Liver (tissue), 9 donors: ENCODE data around the gene PGS1. TPM values are rescaled to one million over a fixed set of nuclear protein-coding genes. Genes with fewer than 3 reads are reported as not detected.

Source experiments
- DNase-seq: peaks from one replicate; pipeline ENCODE4 v3.0.0-alpha.2; 2017; ENCODE audit warnings: low spot score
- H3K27ac ChIP-seq, 2 donors: one replicate each; pipeline ENCODE4 v1.7.0; 2013; ENCODE audit warnings: inconsistent platforms in 2 of 2, low read length in 2 of 2, control low read depth in 1 of 2, low read depth in 1 of 2, mild to moderate bottlenecking in 1 of 2
- H3K27me3 ChIP-seq, 4 donors: one replicate each; pipeline versions ENCODE4 v1.6.1 to v1.7.0; 2013; ENCODE audit warnings: low read length in 3 of 4, inconsistent platforms in 1 of 4, mild to moderate bottlenecking in 1 of 4, moderate library complexity in 1 of 4; ENCODE audit not compliant: control insufficient read depth in 4 of 4, insufficient read depth in 4 of 4
- H3K36me3 ChIP-seq, 4 donors: one replicate each; pipeline versions ENCODE4 v1.6.1 to v1.7.0; 2013; ENCODE audit warnings: low read length in 3 of 4, mild to moderate bottlenecking in 3 of 4, low read depth in 1 of 4, moderate library complexity in 1 of 4; ENCODE audit not compliant: control insufficient read depth in 4 of 4, insufficient read depth in 3 of 4
- H3K4me1 ChIP-seq, 4 donors: one replicate each; pipeline versions ENCODE4 v1.6.1 to v1.7.0; 2013; ENCODE audit warnings: low read length in 3 of 4, mild to moderate bottlenecking in 3 of 4, moderate library complexity in 1 of 4; ENCODE audit not compliant: control insufficient read depth in 4 of 4, insufficient read depth in 4 of 4
- H3K4me3 ChIP-seq, 3 donors: one replicate each; pipeline versions ENCODE4 v1.6.1 to v1.7.0; 2013; ENCODE audit warnings: low read length in 3 of 3, control low read depth in 1 of 3, low read depth in 1 of 3, mild to moderate bottlenecking in 1 of 3
- H3K9ac ChIP-seq, 2 donors: one replicate each; pipeline ENCODE4 v1.7.0; 2013; ENCODE audit warnings: low read length in 2 of 2, mild to moderate bottlenecking in 2 of 2, moderate library complexity in 2 of 2, control low read depth in 1 of 2, low read depth in 1 of 2
- H3K9me3 ChIP-seq, 4 donors: one replicate each; pipeline versions ENCODE4 v1.6.1 to v1.7.0; 2013; ENCODE audit warnings: low read length in 3 of 4; ENCODE audit not compliant: control insufficient read depth in 4 of 4
- ATF3 ChIP-seq: IDR thresholded peaks from 2 replicates; pipeline ENCODE4 v1.6.1; 2016; ENCODE audit warnings: antibody characterized with exemption
- CTCF ChIP-seq: fragments of 150-350 bp; IDR thresholded peaks from 2 replicates; pipeline ENCODE4 v1.5.1; 2017; ENCODE audit warnings: improper control_type of control experiment, low read depth, low read length; ENCODE audit not compliant: missing input control
- FOXA1 ChIP-seq: IDR thresholded peaks from 2 replicates; pipeline ENCODE4 v1.6.1; 2016; ENCODE audit warnings: antibody characterized with exemption
- FOXA2 ChIP-seq: IDR thresholded peaks from 2 replicates; pipeline ENCODE4 v1.6.1; 2016; ENCODE audit warnings: antibody characterized with exemption
- GABPA ChIP-seq, 2 donors: IDR thresholded peaks in 1 of 2; conservative IDR thresholded peaks in 1 of 2; 2 replicates each; pipeline ENCODE4 v1.6.1; 2016; ENCODE audit warnings: antibody characterized with exemption in 2 of 2, mild to moderate bottlenecking in 1 of 2, moderate library complexity in 1 of 2
- HNF4A ChIP-seq, 2 donors: conservative IDR thresholded peaks; 2 replicates each; pipeline ENCODE4 v1.6.1; 2016; ENCODE audit warnings: antibody characterized with exemption in 2 of 2, mild to moderate bottlenecking in 2 of 2
- HNF4G ChIP-seq: IDR thresholded peaks from 2 replicates; pipeline ENCODE4 v1.6.1; 2016; ENCODE audit warnings: antibody characterized with exemption
- MAX ChIP-seq: IDR thresholded peaks from 2 replicates; pipeline ENCODE4 v1.6.1; 2016; ENCODE audit warnings: antibody characterized with exemption
- NR2F2 ChIP-seq: IDR thresholded peaks from 2 replicates; pipeline ENCODE4 v1.6.1; 2016; ENCODE audit warnings: antibody characterized with exemption
- RAD21 ChIP-seq, 2 donors: IDR thresholded peaks; 2 replicates each; pipeline ENCODE4 v1.6.1; 2016; ENCODE audit warnings: antibody characterized with exemption in 2 of 2, mild to moderate bottlenecking in 2 of 2
- REST ChIP-seq: IDR thresholded peaks from 2 replicates; pipeline ENCODE4 v1.6.1; 2016; ENCODE audit warnings: antibody characterized with exemption, mild to moderate bottlenecking
- RXRA ChIP-seq, 2 donors: IDR thresholded peaks; 2 replicates each; pipeline ENCODE4 v1.6.1; 2017 to 2018; ENCODE audit warnings: antibody characterized with exemption in 2 of 2, mild to moderate bottlenecking in 1 of 2
- SP1 ChIP-seq: IDR thresholded peaks from 2 replicates; pipeline ENCODE4 v1.6.1; 2018; ENCODE audit warnings: antibody characterized with exemption, mild to moderate bottlenecking
- TAF1 ChIP-seq: conservative IDR thresholded peaks from 2 replicates; pipeline ENCODE4 v1.6.1; 2016; ENCODE audit warnings: antibody characterized with exemption, mild to moderate bottlenecking
- YY1 ChIP-seq: IDR thresholded peaks from 2 replicates; pipeline ENCODE4 v1.6.1; 2016; ENCODE audit warnings: antibody characterized with exemption, mild to moderate bottlenecking
- WGBS: extraction: QIAGEN DNeasy Blood & Tissue Kit; methylation state at CpG from one replicate; pipeline ENCODE4 v1.1.7; 2013; 5-methylcytosine and 5-hydroxymethylcytosine counted together
- polyA plus RNA-seq, 2 donors: library from polyadenylated mRNA; stranded (reverse) in 1 of 2; unstranded in 1 of 2; fragments of 200-250 nt in 1 of 2; fragments of >200 nt in 1 of 2; fragmentation: Nextera tagmentation in 1 of 2; extraction: Ambion mirVana in 1 of 2; gene quantifications; one replicate each; pipeline versions ENCODE4 v1.2.1 to v1.2.3, GENCODE V29; 2013 to 2015
- total RNA-seq, 2 donors: library from RNA; depleted of rRNA; stranded (reverse); fragments of >200 nt; gene quantifications; one replicate each; pipeline ENCODE4 v1.2.3, GENCODE V29; 2014
- donor health status: healthy.
- donor health status: healthy.
- donor health status: healthy.
- donor health status: healthy.
- donor health status: healthy.

Gene PGS1
- total and polyA plus RNA-seq, 4 donors, result 8.1 to 24.1 (median 12.2) TPM

- DNase-seq, result no peak
- H3K27ac ChIP-seq, result peak overlapping the region; percentile 17 to 68
- H3K4me3 ChIP-seq, result peak overlapping the region; percentile 5 to 92 (median 51)
- no peaks in the 10 kb centered on the region for H3K9me3 ChIP-seq
- TF ChIP-seq MAX, result no peak
- TF ChIP-seq NR2F2, result peak; percentile 21
- 59% methylated on average over 16 of the region's 16 CpGs for WGBS
- H3K36me3 ChIP-seq, result peaks cover 0 to 16% (median 6%) of the 10 kb centered on the region in 4 donors
- no peak overlapping the region for H3K9ac ChIP-seq
- H3K27me3 ChIP-seq, result no peaks in the 10 kb centered on the region
- peaks cover 20 to 70% (median 52%) of the 10 kb centered on the region in 4 donors for H3K4me1 ChIP-seq
Observed at GRCh38 chr17:78356101-78356713, 22.2 kb upstream of the PGS1 start.

- Histone ChIP-seq H3K9ac (peak overlapping the region; percentile 7 to 82), H3K27me3 (no peaks in the 10 kb centered on the region), H3K9me3 (no peaks in the 10 kb centered on the region), H3K4me1 (peaks cover 16 to 60% (median 44%) of the 10 kb centered on the region in 4 donors), H3K27ac (peak overlapping the region; percentile 16 to 28), H3K36me3 (peaks cover 0 to 16% (median 6%) of the 10 kb centered on the region in 4 donors), H3K4me3 (peak overlapping the region; percentile 74 to 98 (median 92))
- TF ChIP-seq GABPA (IDR thresholded peaks at IDR 0.05 in 1 of 2, conservative IDR thresholded peaks at IDR 0.05 in 1 of 2) (no peak), FOXA1 (peak; percentile 46), RXRA (IDR thresholded peaks at IDR 0.05) (peak; percentile 87 to 90), ATF3 (no peak), MAX (peak; percentile 78), YY1 (peak; percentile 56), SP1 (peak; percentile 63), HNF4A (conservative IDR thresholded peaks at IDR 0.05) (peak; percentile 34 to 65), RAD21 (IDR thresholded peaks at IDR 0.05) (peak in 1 of 2 donors; percentile 60), HNF4G (no peak), FOXA2 (peak; percentile 7), TAF1 (peak; percentile 18), NR2F2 (peak; percentile 53), REST (no peak), CTCF (no peak)
- 30% methylated on average over 7 of the region's 7 CpGs for WGBS
- no peak for DNase-seq
Observed at GRCh38 chr17:78357177-78357586, 21.3 kb upstream of the PGS1 start.
